Testis (tissue), 2 donors: ENCODE data around the gene CAMTA1.

ENCODE experiments used
- CTCF ChIP-seq, 3 experiments: fragments of 450-650 bp in 2 of 3; fragments of 200-600 bp in 1 of 3; sonication (generic) in 1 of 3; IDR thresholded peaks; one replicate each; pipeline ENCODE4 v1.5.1; 2016 to 2019; ENCODE audit warnings: antibody characterized with exemption in 3 of 3, mild to moderate bottlenecking in 2 of 3, moderate library complexity in 1 of 3
- POLR2A ChIP-seq: fragments of 450-650 bp; IDR thresholded peaks from one replicate; pipeline ENCODE4 v1.6.1; 2017; ENCODE audit warnings: antibody characterized with exemption, mild to moderate bottlenecking, moderate library complexity

- TF ChIP-seq POLR2A: no peak
- TF ChIP-seq CTCF (IDR thresholded peaks at IDR 0.05): no peak
Observed at GRCh38 chr1:6859415-6860343, 74.4 kb downstream of the CAMTA1 start.
